WTC11 (cell line): ENCODE measurements around the gene CACNG1. TPM values are rescaled to one million over a fixed set of nuclear protein-coding genes. Genes with fewer than 3 reads are reported as not detected.

Experiments used
- ATAC-seq: fragments of 200-7000 bp; cut with Tn5 transposase; 2 replicates; pipeline ENCODE4 v1.10.0; 2021; ENCODE audit warnings: mild to moderate bottlenecking, moderate library complexity
- CTCF ChIA-PET: fragments of 300-600 bp; sonication (Branson Sonifier 250); formaldehyde crosslinking; loops from one replicate; lab custom pipeline; 2021; ENCODE audit warnings: antibody characterized with exemption; lab: Charles Lee
- POLR2A ChIA-PET: fragments of 350-600 bp; sonication (Branson Sonifier 250); formaldehyde crosslinking; loops from one replicate; lab custom pipeline; 2021; ENCODE audit warnings: antibody characterized with exemption; lab: Charles Lee
- DNase-seq: peaks from one replicate; pipeline ENCODE4 v3.0.0; 2021; ENCODE audit warnings: low spot score
- H3K27ac Mint-ChIP-seq: 2 replicates; pipeline ENCODE4 v1.8.0; 2021; ENCODE audit warnings: mixed read lengths
- H3K27me3 Mint-ChIP-seq: 2 replicates; pipeline ENCODE4 v1.8.0; 2021; ENCODE audit warnings: low read depth, mild to moderate bottlenecking, moderate library complexity, mixed read lengths
- H3K36me3 Mint-ChIP-seq: 2 replicates; pipeline ENCODE4 v1.8.0; 2021; ENCODE audit warnings: mixed read lengths
- H3K4me1 Mint-ChIP-seq: 2 replicates; pipeline ENCODE4 v1.8.0; 2022; ENCODE audit warnings: mixed read lengths
- H3K4me3 Mint-ChIP-seq: 2 replicates; pipeline ENCODE4 v1.8.0; 2021; ENCODE audit warnings: mild to moderate bottlenecking, moderate library complexity, mixed read lengths
- H3K9me3 Mint-ChIP-seq: 2 replicates; pipeline ENCODE4 v1.8.0; 2021; ENCODE audit warnings: mixed read lengths
- ARID4B ChIP-seq: sonication (generic); formaldehyde crosslinking; IDR thresholded peaks from 2 replicates; pipeline ENCODE4 v1.8.0; 2023; ENCODE audit warnings: missing genetic modification reagents, mild to moderate bottlenecking, borderline replicate concordance
- ATF3 ChIP-seq: sonication (generic); formaldehyde crosslinking; conservative IDR thresholded peaks from 2 replicates; pipeline ENCODE4 v1.8.1; 2022; ENCODE audit warnings: mild to moderate bottlenecking, missing genetic modification reagents
- E2F5 ChIP-seq: sonication (generic); formaldehyde crosslinking; IDR thresholded peaks from 2 replicates; pipeline ENCODE4 v1.8.1; 2022; ENCODE audit warnings: mild to moderate bottlenecking, moderate library complexity, missing genetic modification reagents
- FOXK1 ChIP-seq: sonication (generic); formaldehyde crosslinking; IDR thresholded peaks from 2 replicates; pipeline ENCODE4 v1.8.0; 2022; ENCODE audit warnings: mild to moderate bottlenecking, moderate library complexity, missing genetic modification reagents
- GABPB1 ChIP-seq: sonication (generic); formaldehyde crosslinking; IDR thresholded peaks from 2 replicates; pipeline ENCODE4 v1.8.1; 2023; ENCODE audit warnings: mild to moderate bottlenecking, missing genetic modification reagents
- HMGXB4 ChIP-seq: sonication (generic); formaldehyde crosslinking; IDR thresholded peaks from 2 replicates; pipeline ENCODE4 v1.8.1; 2023; ENCODE audit warnings: mild to moderate bottlenecking, moderate library complexity, missing genetic modification reagents
- PRRX2 ChIP-seq: fragments of 250-450 bp; sonication (Bioruptor Pico); IDR thresholded peaks from 2 replicates; pipeline ENCODE4 v1.8.0; 2021; ENCODE audit warnings: mild to moderate bottlenecking
- STAT6 ChIP-seq: sonication (generic); formaldehyde crosslinking; conservative IDR thresholded peaks from 2 replicates; pipeline ENCODE4 v1.8.1; 2023; ENCODE audit warnings: mild to moderate bottlenecking, low read depth, missing genetic modification reagents, moderate library complexity
- TEAD1 ChIP-seq: sonication (generic); formaldehyde crosslinking; IDR thresholded peaks from 2 replicates; pipeline ENCODE4 v1.8.0; 2022; ENCODE audit warnings: mild to moderate bottlenecking, missing genetic modification reagents
- ZNF138 ChIP-seq: sonication (generic); formaldehyde crosslinking; conservative IDR thresholded peaks from 2 replicates; pipeline ENCODE4 v1.8.1; 2022; ENCODE audit warnings: mild to moderate bottlenecking, moderate library complexity, missing genetic modification reagents
- ZNF416 ChIP-seq: fragments of 250-450 bp; sonication (Bioruptor Pico); IDR thresholded peaks from 2 replicates; pipeline ENCODE4 v1.9.0; 2021; ENCODE audit warnings: mild to moderate bottlenecking, inconsistent platforms
- ZNF425 ChIP-seq: fragments of 250-450 bp; sonication (Bioruptor Pico); conservative IDR thresholded peaks from 2 replicates; pipeline ENCODE4 v1.9.0; 2021; ENCODE audit warnings: mild to moderate bottlenecking
- ZNF512 ChIP-seq: sonication (generic); formaldehyde crosslinking; IDR thresholded peaks from 2 replicates; pipeline ENCODE4 v1.8.1; 2022; ENCODE audit warnings: missing genetic modification reagents, borderline replicate concordance
- ZSCAN18 ChIP-seq: fragments of 250-450 bp; sonication (Bioruptor Pico); IDR thresholded peaks from 2 replicates; pipeline ENCODE4 v2.1.2; 2022; ENCODE audit warnings: mild to moderate bottlenecking, moderate library complexity
- total RNA-seq: library from RNA; stranded (reverse); gene quantifications from 3 replicates; pipeline ENCODE4 v1.2.3, GENCODE V29; 2021

CACNG1 gene
- total RNA-seq, 1 experiment from 2014 or later = not detected

- Mint-ChIP-seq H3K9me3 (no peaks in the 10 kb centered on the region), H3K4me3 (no peak overlapping the region), H3K36me3 (no peaks in the 10 kb centered on the region), H3K27me3 (no peaks in the 10 kb centered on the region), H3K27ac (no peak overlapping the region), H3K4me1 (peaks cover 4% of the 10 kb centered on the region)
- POLR2A ChIA-PET = no interaction called here
- no peak for DNase-seq
- no peak for ATAC-seq
- CTCF ChIA-PET = interaction anchor here (0.9 to 1.4 kb wide), 2 partner anchors 103 to 164 kb away, joined by 3 read pairs; no protein-coding TSS in a partner anchor
- TF ChIP-seq HMGXB4 = no peak
- TF ChIP-seq ZNF416 (CRISPR knock-in tag) = no peak
- no peak for TF ChIP-seq ZSCAN18 (CRISPR knock-in tag)
- TF ChIP-seq TEAD1 = no peak
- TF ChIP-seq FOXK1 (CRISPR knock-in tag) = no peak
- TF ChIP-seq STAT6 (CRISPR knock-in tag) = no peak
- no peak for TF ChIP-seq ZNF425
- TF ChIP-seq ARID4B = no peak
- no peak for TF ChIP-seq ZNF512 (CRISPR knock-in tag)
- TF ChIP-seq ZNF138 (CRISPR knock-in tag) = no peak
- no peak for TF ChIP-seq E2F5
- TF ChIP-seq ATF3 (CRISPR knock-in tag) = no peak
- TF ChIP-seq GABPB1 = no peak
- no peak for TF ChIP-seq PRRX2
These were observed 24.5 kb upstream of the CACNG1 start for GRCh38 chr17:67019809-67020208.
